IMR-90 (cell line): ENCODE data around the gene CFAP69. TPM values are rescaled to one million over a fixed set of nuclear protein-coding genes. Genes with fewer than 3 reads are reported as not detected.
A peak's percentile ranks its signal among the peaks of the same experiment; 100 is the strongest.

Experiments
- ATAC-seq: fragments of 200-7000 bp; cut with Tn5 transposase; 2 replicates; pipeline ENCODE4 v1.9.1; 2020; ENCODE audit warnings: low read depth, mild to moderate bottlenecking, moderate library complexity
- BruUV-seq: library from RNA; stranded (reverse); fragments of 400-500 nt; replicated peaks from 2 replicates; lab custom pipeline; 2021; lab: Mats Ljungman, UMichigan
- CTCF ChIA-PET: fragments of 300-600 bp; formaldehyde crosslinking; extraction: SDS; loops from one replicate; lab custom pipeline; 2021; ENCODE audit warnings: antibody characterized with exemption; lab: Yijun Ruan, JAX
- POLR2A ChIA-PET: fragments of 300-600 bp; sonication (Branson Sonifier 250); formaldehyde crosslinking; loops from one replicate; lab custom pipeline; 2022; ENCODE audit warnings: antibody characterized with exemption; ENCODE audit not compliant: unreplicated experiment; lab: Charles Lee
- DNase-seq: peaks from one replicate; pipeline ENCODE4 v3.0.0; 2013
- H2AFZ ChIP-seq: replicated peaks from 2 replicates; pipeline ENCODE3; 2013; ENCODE audit warnings: low read length, mild to moderate bottlenecking; ENCODE audit not compliant: poor library complexity
- H2AK5ac ChIP-seq: 2 replicates; pipeline ENCODE4 v1.6.1; 2013; ENCODE audit warnings: low read depth, low read length, inconsistent platforms
- H2AK9ac ChIP-seq: replicated peaks from 2 replicates; pipeline ENCODE3; 2013; ENCODE audit warnings: mild to moderate bottlenecking, low read depth, low read length, moderate library complexity; ENCODE audit not compliant: poor library complexity
- H2BK120ac ChIP-seq: 2 replicates; pipeline ENCODE4 v1.6.1; 2013; ENCODE audit warnings: low read depth, low read length, inconsistent platforms
- H2BK15ac ChIP-seq: 3 replicates; pipeline ENCODE4 v1.6.1; 2013; ENCODE audit warnings: low read depth, low read length, inconsistent platforms
- H2BK20ac ChIP-seq: 2 replicates; pipeline ENCODE4 v1.6.1; 2013; ENCODE audit warnings: low read depth, mild to moderate bottlenecking, inconsistent platforms, low read length, moderate library complexity
- H2BK5ac ChIP-seq: 2 replicates; pipeline ENCODE4 v1.6.1; 2013; ENCODE audit warnings: mild to moderate bottlenecking, low read depth, low read length, inconsistent platforms; ENCODE audit not compliant: poor library complexity, severe bottlenecking
- H3K14ac ChIP-seq: replicated peaks from 2 replicates; pipeline ENCODE4 v1.6.1; 2013; ENCODE audit warnings: low read depth, low read length, inconsistent platforms
- H3K18ac ChIP-seq: 2 replicates; pipeline ENCODE4 v1.6.1; 2013; ENCODE audit warnings: low read depth, low read length, control low read depth
- H3K23ac ChIP-seq: 2 replicates; pipeline ENCODE4 v1.6.1; 2013; ENCODE audit warnings: low read depth, low read length, inconsistent platforms
- H3K27ac ChIP-seq: 2 replicates; pipeline ENCODE4 v1.5.1; 2013; ENCODE audit warnings: mild to moderate bottlenecking, control low read depth, low read length; ENCODE audit not compliant: insufficient read depth
- H3K27me3 ChIP-seq: 2 replicates; pipeline ENCODE4 v1.6.1; 2013; ENCODE audit warnings: low read length; ENCODE audit not compliant: control insufficient read depth, insufficient read depth
- H3K36me3 ChIP-seq: 2 replicates; pipeline ENCODE4 v1.6.1; 2013; ENCODE audit warnings: low read length, mixed read lengths; ENCODE audit not compliant: control insufficient read depth, insufficient read depth
- H3K4ac ChIP-seq: 2 replicates; pipeline ENCODE4 v1.6.1; 2013; ENCODE audit warnings: low read depth, low read length, inconsistent platforms
- H3K4me1 ChIP-seq: 2 replicates; pipeline ENCODE4 v1.6.1; 2013; ENCODE audit warnings: low read length, mixed read lengths; ENCODE audit not compliant: control insufficient read depth, insufficient read depth
- H3K4me2 ChIP-seq: 2 replicates; pipeline ENCODE4 v1.6.1; 2013; ENCODE audit warnings: low read depth, mild to moderate bottlenecking, control low read depth, low read length, moderate library complexity
- H3K4me3 ChIP-seq: 2 replicates; pipeline ENCODE4 v1.5.1; 2013; ENCODE audit warnings: low read depth, mild to moderate bottlenecking, control low read depth, low read length, moderate library complexity; ENCODE audit not compliant: insufficient read depth
- H3K56ac ChIP-seq: 2 replicates; pipeline ENCODE4 v1.6.1; 2013; ENCODE audit warnings: low read length, inconsistent platforms; ENCODE audit not compliant: insufficient read depth; ENCODE audit errors: extremely low read depth
- H3K79me1 ChIP-seq, 2 experiments: 2 replicates each; pipeline ENCODE4 v1.6.1; 2013; ENCODE audit warnings: low read length in 2 of 2, inconsistent platforms in 1 of 2, low read depth in 1 of 2
- H3K9ac ChIP-seq: 2 replicates; pipeline ENCODE4 v1.6.1; 2013; ENCODE audit warnings: low read depth, low read length, control low read depth
- H3K9me1 ChIP-seq: 2 replicates; pipeline ENCODE4 v1.6.1; 2013; ENCODE audit warnings: low read length, inconsistent platforms; ENCODE audit not compliant: insufficient read depth
- H3K9me3 ChIP-seq: 2 replicates; pipeline ENCODE4 v1.6.1; 2013; ENCODE audit warnings: low read length; ENCODE audit not compliant: control insufficient read depth, insufficient read depth
- H4K20me1 ChIP-seq: 2 replicates; pipeline ENCODE4 v1.6.1; 2013; ENCODE audit warnings: low read length, inconsistent platforms; ENCODE audit not compliant: insufficient read depth
- H4K5ac ChIP-seq: 2 replicates; pipeline ENCODE4 v1.6.1; 2013; ENCODE audit warnings: mild to moderate bottlenecking, low read depth, low read length, control low read depth
- H4K8ac ChIP-seq, 2 experiments: 2 replicates each; pipeline ENCODE4 v1.6.1; 2013; ENCODE audit warnings: low read depth in 2 of 2, low read length in 2 of 2, control low read depth in 1 of 2, inconsistent platforms in 1 of 2
- H4K91ac ChIP-seq: 2 replicates; pipeline ENCODE4 v1.6.1; 2013; ENCODE audit warnings: low read depth, low read length, inconsistent platforms; ENCODE audit not compliant: insufficient read depth
- MAZ ChIP-seq: IDR thresholded peaks from 2 replicates; pipeline ENCODE4 v1.6.1; 2012; ENCODE audit warnings: low read depth, mild to moderate bottlenecking, low read length, improper control_type of control experiment, moderate library complexity, borderline replicate concordance
- MXI1 ChIP-seq: IDR thresholded peaks from 2 replicates; pipeline ENCODE4 v1.6.1; 2012; ENCODE audit warnings: low read depth, mild to moderate bottlenecking, low read length, moderate library complexity, borderline replicate concordance
- NFE2L2 ChIP-seq: fragments of 150-350 bp; IDR thresholded peaks from 2 replicates; pipeline ENCODE4 v1.6.1; 2016; ENCODE audit warnings: low read depth, mild to moderate bottlenecking, low read length
- RFX5 ChIP-seq: IDR thresholded peaks from 2 replicates; pipeline ENCODE4 v1.8.0; 2012; ENCODE audit warnings: low read depth, mild to moderate bottlenecking, low read length, moderate library complexity
- SMC3 ChIP-seq: fragments of 150-350 bp; IDR thresholded peaks from 2 replicates; pipeline ENCODE4 v1.6.1; 2016; ENCODE audit warnings: low read depth, mild to moderate bottlenecking, antibody characterized with exemption, low read length, moderate library complexity
- WGBS, 2 experiments: methylation state at CpG; one replicate each; pipeline versions ENCODE4 v1.1.5 to v1.1.7; 2013; ENCODE audit warnings: missing lambda C conversion rate in 2 of 2; ENCODE audit not compliant: insufficient read length in 1 of 2; ENCODE audit errors: extremely low coverage in 2 of 2; 5-methylcytosine and 5-hydroxymethylcytosine counted together
- dilution Hi-C: fragments of 300-500 bp; cut with HindIII; formaldehyde crosslinking; loops from one replicate; pipeline ENCODE4 v1.14.3; 2018; ENCODE audit warnings: low sequenced_read_pairs; ENCODE audit not compliant: unreplicated experiment
- in situ Hi-C: fragments of 300-500 bp; cut with MboI; formaldehyde crosslinking; loops from 3 replicates; pipeline ENCODE4 v1.14.3; 2019; ENCODE audit warnings: low sequenced_read_pairs, inconsistent platforms, mixed read lengths
- intact Hi-C: fragments of 100-400 bp; cut with micrococcal nuclease; formaldehyde crosslinking; loops from 2 replicates; pipeline ENCODE4 v1.10.0; 2022
- polyA plus RNA-seq, 3 experiments: library from polyadenylated mRNA; depleted of rRNA; stranded (reverse); fragments of >200 nt; gene quantifications; 2 replicates each; pipeline ENCODE4 v1.2.3, GENCODE V29; 2012; ENCODE audit warnings: low replicate concordance in 1 of 3
- total RNA-seq: library from RNA; depleted of rRNA; stranded (reverse); fragments of >200 nt; gene quantifications from 2 replicates; pipeline ENCODE4 v1.2.3, GENCODE V29; 2012
- TF ChIP-seq, protein P1 (sequence below): fragments of 150-350 bp; IDR thresholded peaks from 2 replicates; pipeline ENCODE4 v1.6.1; 2017; ENCODE audit warnings: mild to moderate bottlenecking, antibody characterized with exemption, low read length, low read depth

Gene CFAP69
- total and polyA plus RNA-seq, 2 of the 4 experiments (the other 2 are of a cell fraction): 0.72 to 0.86 TPM

DNA sequence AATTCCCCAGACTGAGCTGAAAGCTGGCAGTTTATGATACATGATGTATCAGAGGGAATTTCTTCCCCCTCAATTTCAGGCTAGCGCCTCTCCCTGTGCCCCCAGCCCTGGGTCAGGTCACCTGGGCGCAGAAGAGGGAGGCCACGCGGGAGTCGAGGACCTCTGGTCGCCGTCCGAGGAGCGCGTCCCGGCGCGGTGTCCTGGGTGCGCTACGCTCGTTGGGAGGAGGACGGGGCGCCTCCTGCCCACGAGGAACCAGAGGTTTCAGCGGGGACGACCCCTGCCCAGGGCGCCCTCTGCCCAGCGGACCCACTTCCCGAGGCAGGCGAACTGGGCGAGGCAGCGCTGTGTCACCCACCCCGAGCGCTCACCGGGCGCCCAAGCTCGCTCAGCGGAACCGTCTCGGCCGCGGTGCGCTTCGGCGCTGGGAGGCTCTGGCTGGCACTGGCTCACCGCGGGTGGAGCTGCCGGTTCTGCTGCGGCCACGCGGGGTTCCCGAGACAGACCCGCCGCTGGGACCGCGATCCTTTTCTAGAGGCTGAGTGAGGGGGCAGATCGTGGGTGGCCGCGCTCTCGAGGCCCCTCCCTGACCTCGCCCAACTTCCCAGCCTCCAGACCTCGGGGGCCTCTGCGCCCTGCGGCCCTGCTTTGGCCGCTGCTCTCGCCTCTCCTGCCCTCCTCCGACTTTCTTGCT lies 76.0 kb downstream of the CFAP69 start, which contains the start of gene FAM237B:
TSS of gene FAM237B (minus strand) at position 504 of the 694 bp plus-strand sequence. CDS start 1,556 bp downstream, outside the sequence.
- H3K14ac ChIP-seq: no peak within 1 kb of the TSS
- no peak within 1 kb of the TSS for H4K91ac ChIP-seq
- DNase-seq (no peak), ATAC-seq (peak; percentile 78; the same call in 1 of the 2 replicates)
- 7% methylated on average over 28 of the region's 62 CpGs; no CpG with 5 or more reads in 1 of the 2 experiments for WGBS, 2 experiments
- no peak within 1 kb of the TSS for H3K4me3 ChIP-seq
- no peaks in the 10 kb centered on the region for H3K9me1 ChIP-seq
- H3K9ac ChIP-seq: no peak within 1 kb of the TSS
- no peak within 1 kb of the TSS for H2BK15ac ChIP-seq
- no peaks in the 10 kb centered on the region for H3K9me3 ChIP-seq
- H4K8ac ChIP-seq: no peak within 1 kb of the TSS
- no peak for TF ChIP-seq MXI1
- TF ChIP-seq RFX5: no peak
- TF ChIP-seq NFE2L2: no peak
- TF ChIP-seq SMC3: no peak
- no peak for TF ChIP-seq MAZ
- TF ChIP-seq, protein P1, sequence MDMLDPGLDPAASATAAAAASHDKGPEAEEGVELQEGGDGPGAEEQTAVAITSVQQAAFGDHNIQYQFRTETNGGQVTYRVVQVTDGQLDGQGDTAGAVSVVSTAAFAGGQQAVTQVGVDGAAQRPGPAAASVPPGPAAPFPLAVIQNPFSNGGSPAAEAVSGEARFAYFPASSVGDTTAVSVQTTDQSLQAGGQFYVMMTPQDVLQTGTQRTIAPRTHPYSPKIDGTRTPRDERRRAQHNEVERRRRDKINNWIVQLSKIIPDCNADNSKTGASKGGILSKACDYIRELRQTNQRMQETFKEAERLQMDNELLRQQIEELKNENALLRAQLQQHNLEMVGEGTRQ: no peak
- H3K4me1 ChIP-seq: no peaks in the 10 kb centered on the region
- no peak within 1 kb of the TSS for H2BK120ac ChIP-seq
- H3K79me1 ChIP-seq: no peaks in the 10 kb centered on the region
- ChIA-PET CTCF (no interaction called here), POLR2A (no interaction called here)
- H4K20me1 ChIP-seq: no peaks in the 10 kb centered on the region
- no peak within 1 kb of the TSS for H3K27ac ChIP-seq
- no peak within 1 kb of the TSS for H2AK5ac ChIP-seq
- no peak within 1 kb of the TSS for H3K18ac ChIP-seq
- no peak within 1 kb of the TSS for H3K56ac ChIP-seq
- no peak within 1 kb of the TSS for H4K5ac ChIP-seq
- in situ Hi-C loops: loop anchor here (25.0 kb wide), 1 partner anchor 1534 kb away; the partner anchor contains the start of gene TEX47
- intact Hi-C loops: no loop called here
- BruUV-seq: no TSS peak
- no peak within 1 kb of the TSS for H3K4ac ChIP-seq
- H3K4me2 ChIP-seq: peak within 1 kb of the TSS; percentile 59; the same call in 1 of the 2 replicates
- peaks cover 30% of the 10 kb centered on the region for H3K27me3 ChIP-seq
- no peak within 1 kb of the TSS for H2BK20ac ChIP-seq
- H2BK5ac ChIP-seq: no peak within 1 kb of the TSS
- dilution Hi-C loops: no loop called here
- H3K36me3 ChIP-seq: no peaks in the 10 kb centered on the region
- no peak within 1 kb of the TSS for H3K23ac ChIP-seq
- H2AFZ ChIP-seq: peak within 1 kb of the TSS; percentile 58
- no peak within 1 kb of the TSS for H2AK9ac ChIP-seq
